SK-N-SH (cell line): ENCODE data around the gene KRTAP5-8. TPM values are rescaled to one million over a fixed set of nuclear protein-coding genes. Genes with fewer than 3 reads are reported as not detected.

Experiments
- CTCF ChIA-PET: fragments of 300-600, 350-600 bp; formaldehyde crosslinking; extraction: SDS; loops from one replicate; lab custom pipeline; 2021; lab: Yijun Ruan, JAX
- POLR2A ChIA-PET: fragments of 350-600 bp; sonication (Branson Sonifier 250); formaldehyde crosslinking; extraction: SDS; loops from one replicate; lab custom pipeline; 2020; ENCODE audit warnings: antibody characterized with exemption, inconsistent platforms; lab: Yijun Ruan, JAX
- DNase-seq: peaks from one replicate; pipeline ENCODE4 v3.0.0; 2012
- H2AFZ ChIP-seq: fragments of 200-600 bp; sonication (generic); 2 replicates; pipeline ENCODE4 v1.8.1; 2016; ENCODE audit warnings: antibody characterized with exemption, mild to moderate bottlenecking, low read depth
- H3F3A ChIP-seq: fragments of 200-600 bp; sonication (generic); replicated peaks from 2 replicates; pipeline ENCODE3; 2016; ENCODE audit warnings: antibody characterized with exemption, mild to moderate bottlenecking; ENCODE audit not compliant: insufficient read depth
- H3K27ac ChIP-seq, 2 experiments: fragments of 200-500 bp in 1 of 2; fragments of 200-600 bp in 1 of 2; sonication (Bioruptor generic) in 1 of 2; sonication (generic), shearing (Covaris generic) in 1 of 2; 2 replicates each; pipeline versions ENCODE4 v1.5.1 to v1.6.1; 2014 to 2016; ENCODE audit warnings: low read depth in 2 of 2, inconsistent platforms in 1 of 2, low read length in 1 of 2, mild to moderate bottlenecking in 1 of 2, mixed read lengths in 1 of 2
- H3K27me3 ChIP-seq: fragments of 200-600 bp; sonication (generic), shearing (Covaris generic); 2 replicates; pipeline ENCODE4 v1.6.1; 2016; ENCODE audit warnings: mixed run types; ENCODE audit not compliant: insufficient read depth
- H3K36me3 ChIP-seq, 2 experiments: fragments of 200-500 bp in 1 of 2; fragments of 200-600 bp in 1 of 2; sonication (Bioruptor generic) in 1 of 2; sonication (generic) in 1 of 2; replicated peaks in 1 of 2; 2 replicates each; pipeline versions ENCODE3 to v1.5.1; 2014 to 2016; ENCODE audit warnings: low read length in 1 of 2, mild to moderate bottlenecking in 1 of 2; ENCODE audit not compliant: insufficient read depth in 2 of 2, control insufficient read depth in 1 of 2
- H3K4me1 ChIP-seq, 2 experiments: fragments of 200-500 bp in 1 of 2; fragments of 200-600 bp in 1 of 2; sonication (Bioruptor generic) in 1 of 2; sonication (generic), shearing (Covaris generic) in 1 of 2; 2 replicates each; pipeline versions ENCODE4 v1.5.1 to v1.6.1; 2014 to 2016; ENCODE audit warnings: low read depth in 1 of 2, low read length in 1 of 2, mixed run types in 1 of 2; ENCODE audit not compliant: insufficient read depth in 2 of 2, control insufficient read depth in 1 of 2
- H3K4me2 ChIP-seq: fragments of 200-600 bp; sonication (generic), shearing (Covaris generic); 2 replicates; pipeline ENCODE4 v1.6.1; 2017; ENCODE audit warnings: mixed run types
- H3K4me3 ChIP-seq, 2 experiments: fragments of 200-500 bp in 1 of 2; fragments of 200-600 bp in 1 of 2; sonication (Bioruptor generic) in 1 of 2; sonication (generic), shearing (Covaris generic) in 1 of 2; 2 replicates each; pipeline versions ENCODE4 v1.5.1 to v1.8.1; 2014 to 2016; ENCODE audit warnings: low read depth in 2 of 2, inconsistent platforms in 1 of 2, low read length in 1 of 2, mild to moderate bottlenecking in 1 of 2, mixed read lengths in 1 of 2, moderate library complexity in 1 of 2
- H3K79me2 ChIP-seq: fragments of 200-600 bp; sonication (generic); 2 replicates; pipeline ENCODE4 v1.8.1; 2017; ENCODE audit warnings: mild to moderate bottlenecking; ENCODE audit not compliant: insufficient read depth
- H3K9ac ChIP-seq: fragments of 200-600 bp; sonication (generic); 2 replicates; pipeline ENCODE4 v1.6.1; 2017; ENCODE audit warnings: mixed run types
- H3K9me2 ChIP-seq: fragments of 200-600 bp; sonication (generic); 2 replicates; pipeline ENCODE4 v1.6.1; 2017; ENCODE audit warnings: mixed run types
- H3K9me3 ChIP-seq: fragments of 200-600 bp; sonication (generic); 2 replicates; pipeline ENCODE4 v1.6.1; 2017; ENCODE audit warnings: mixed run types, mild to moderate bottlenecking, moderate library complexity
- H4K20me1 ChIP-seq: fragments of 200-600 bp; sonication (generic); 2 replicates; pipeline ENCODE4 v1.6.1; 2017; ENCODE audit warnings: mild to moderate bottlenecking, mixed run types; ENCODE audit not compliant: insufficient read depth
- CHD2 ChIP-seq: fragments of 150-350 bp; IDR thresholded peaks from 2 replicates; pipeline ENCODE4 v1.6.1; 2018; ENCODE audit warnings: low read length; ENCODE audit not compliant: partially characterized antibody
- ELF1 ChIP-seq: IDR thresholded peaks from 2 replicates; pipeline ENCODE4 v1.4.0; 2012
- EZH2phosphoT487 ChIP-seq: fragments of 200-600 bp; sonication (generic); IDR thresholded peaks from 2 replicates; pipeline ENCODE4 v1.6.1; 2017; ENCODE audit warnings: low read depth, mixed run types, mild to moderate bottlenecking, antibody characterized with exemption, moderate library complexity, borderline replicate concordance
- FOSL2 ChIP-seq: IDR thresholded peaks from 2 replicates; pipeline ENCODE4 v1.4.0; 2012; ENCODE audit warnings: low read depth, mild to moderate bottlenecking, moderate library complexity, borderline replicate concordance
- GATA2 ChIP-seq: sonication (generic); formaldehyde crosslinking; IDR thresholded peaks from 2 replicates; pipeline ENCODE4 v1.5.0; 2020; ENCODE audit warnings: mild to moderate bottlenecking, missing genetic modification reagents
- IRF3 ChIP-seq: fragments of 150-350 bp; IDR thresholded peaks from 2 replicates; pipeline ENCODE4 v1.6.1; 2016; ENCODE audit warnings: mild to moderate bottlenecking, low read depth, low read length
- JUND ChIP-seq: IDR thresholded peaks from 2 replicates; pipeline ENCODE4 v1.4.0; 2012
- MEF2A ChIP-seq: IDR thresholded peaks from 2 replicates; pipeline ENCODE4 v1.4.0; 2012; ENCODE audit warnings: low read depth, borderline replicate concordance
- MXI1 ChIP-seq: IDR thresholded peaks from 2 replicates; pipeline ENCODE4 v1.6.1; 2012; ENCODE audit warnings: mild to moderate bottlenecking, low read depth, low read length, improper control_type of control experiment
- NFIC ChIP-seq: IDR thresholded peaks from 2 replicates; pipeline ENCODE4 v1.4.0; 2012; ENCODE audit warnings: borderline replicate concordance
- PBX3 ChIP-seq: IDR thresholded peaks from 2 replicates; pipeline ENCODE4; 2012
- TAF1 ChIP-seq: IDR thresholded peaks from 2 replicates; pipeline ENCODE4 v1.6.1; 2012; ENCODE audit warnings: low read depth, mild to moderate bottlenecking, low read length, moderate library complexity, borderline replicate concordance
- TCF12 ChIP-seq: IDR thresholded peaks from 2 replicates; pipeline ENCODE4 v1.4.0; 2012
- TEAD4 ChIP-seq: IDR thresholded peaks from 2 replicates; pipeline ENCODE4 v1.4.0; 2012; ENCODE audit warnings: mild to moderate bottlenecking, borderline replicate concordance; ENCODE audit not compliant: insufficient read depth
- ZBTB33 ChIP-seq: IDR thresholded peaks from 2 replicates; pipeline ENCODE4 v1.4.0; 2012; ENCODE audit warnings: low read depth, borderline replicate concordance
- WGBS: methylation state at CpG from one replicate; pipeline ENCODE4 v1.1.6; 2017; ENCODE audit warnings: low lambda C conversion rate; 5-methylcytosine and 5-hydroxymethylcytosine counted together
- polyA plus RNA-seq, 3 experiments: library from polyadenylated mRNA; depleted of rRNA; stranded (reverse); fragments of >200 nt; gene quantifications; 2 replicates each; pipeline ENCODE4 v1.2.3, GENCODE V29; 2012
- TF ChIP-seq, protein P1 (sequence below): IDR thresholded peaks from 2 replicates; pipeline ENCODE4 v1.6.1; 2012; ENCODE audit warnings: mild to moderate bottlenecking, low read depth, low read length, moderate library complexity

KRTAP5-8 gene
- polyA plus RNA-seq, 1 of the 3 experiments (the other 2 are of a cell fraction): not detected

DNA sequence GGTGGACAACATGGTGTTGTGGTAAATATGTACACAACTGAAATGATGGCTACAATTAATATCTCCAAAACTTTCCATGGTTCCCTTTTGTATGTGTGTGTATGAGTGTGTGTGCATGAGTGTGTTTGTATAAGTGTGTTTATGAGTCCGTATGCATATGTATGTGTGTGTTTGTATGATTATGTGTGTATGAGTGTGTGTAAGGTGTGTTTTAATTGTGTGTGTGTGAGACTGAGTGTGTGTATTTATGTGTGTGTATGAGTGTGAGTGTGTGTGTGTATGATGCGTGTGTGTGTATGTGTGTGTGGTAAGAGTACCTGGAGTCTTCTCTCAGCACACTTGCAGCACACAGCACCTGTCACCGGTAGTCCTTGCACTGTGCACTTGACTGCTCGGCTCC lies 18.2 kb downstream of the KRTAP5-8 start:
- Histone ChIP-seq H3K79me2 (no peaks in the 10 kb centered on the region), H3K4me1 (no peaks in the 10 kb centered on the region), H3K9ac (no peak overlapping the region), H3K27me3 (no peaks in the 10 kb centered on the region), H3K9me2 (no peaks in the 10 kb centered on the region), H3K36me3 (no peaks in the 10 kb centered on the region), H3F3A (no peaks in the 10 kb centered on the region), H2AFZ (no peak overlapping the region), H3K9me3 (no peaks in the 10 kb centered on the region)
- POLR2A ChIA-PET: no interaction called here
- CTCF ChIA-PET: interaction anchor here (1.0 to 2.1 kb wide), 2 partner anchors 13 to 24 kb away, joined by 3 to 9 read pairs; no protein-coding TSS in a partner anchor
- no peak for TF ChIP-seq TEAD4
- no peak for TF ChIP-seq TCF12
- no peak for TF ChIP-seq GATA2 (CRISPR knock-in tag)
- no peak for TF ChIP-seq CHD2
- no peak for TF ChIP-seq FOSL2
- no peak for TF ChIP-seq ZBTB33
- TF ChIP-seq NFIC: no peak
- TF ChIP-seq, all 33 proteins: peak for 0
- Histone ChIP-seq H4K20me1 (no peaks in the 10 kb centered on the region), H3K27ac (no peak overlapping the region), H3K4me2 (no peak overlapping the region), H3K4me3 (no peak overlapping the region)
- 45% methylated on average over 4 of the region's 4 CpGs for WGBS
- no peak for DNase-seq

GRCh38 chr11:71557257-71557656 lies 19.4 kb downstream of the KRTAP5-8 start:
- no peak for DNase-seq
- POLR2A ChIA-PET: no interaction called here
- no peak overlapping the region for H3K4me3 ChIP-seq

More at GRCh38 chr11:71557257-71557656, 19.4 kb downstream of the KRTAP5-8 start:
- Histone ChIP-seq H3K9me3 (no peaks in the 10 kb centered on the region), H4K20me1 (no peaks in the 10 kb centered on the region), H3K4me1 (no peaks in the 10 kb centered on the region), H3K36me3 (no peaks in the 10 kb centered on the region), H3F3A (no peaks in the 10 kb centered on the region), H3K79me2 (no peaks in the 10 kb centered on the region), H3K27ac (no peak overlapping the region), H2AFZ (no peak overlapping the region), H3K27me3 (no peaks in the 10 kb centered on the region), H3K4me2 (no peak overlapping the region), H3K9me2 (no peaks in the 10 kb centered on the region), H3K9ac (no peak overlapping the region)
- TF ChIP-seq GATA2 (CRISPR knock-in tag) (no peak), TAF1 (no peak), EZH2phosphoT487 (no peak), IRF3 (no peak), PBX3 (no peak), MEF2A (no peak), MXI1 (no peak), JUND (no peak), ZBTB33 (no peak), ELF1 (no peak)
- TF ChIP-seq, protein P1, sequence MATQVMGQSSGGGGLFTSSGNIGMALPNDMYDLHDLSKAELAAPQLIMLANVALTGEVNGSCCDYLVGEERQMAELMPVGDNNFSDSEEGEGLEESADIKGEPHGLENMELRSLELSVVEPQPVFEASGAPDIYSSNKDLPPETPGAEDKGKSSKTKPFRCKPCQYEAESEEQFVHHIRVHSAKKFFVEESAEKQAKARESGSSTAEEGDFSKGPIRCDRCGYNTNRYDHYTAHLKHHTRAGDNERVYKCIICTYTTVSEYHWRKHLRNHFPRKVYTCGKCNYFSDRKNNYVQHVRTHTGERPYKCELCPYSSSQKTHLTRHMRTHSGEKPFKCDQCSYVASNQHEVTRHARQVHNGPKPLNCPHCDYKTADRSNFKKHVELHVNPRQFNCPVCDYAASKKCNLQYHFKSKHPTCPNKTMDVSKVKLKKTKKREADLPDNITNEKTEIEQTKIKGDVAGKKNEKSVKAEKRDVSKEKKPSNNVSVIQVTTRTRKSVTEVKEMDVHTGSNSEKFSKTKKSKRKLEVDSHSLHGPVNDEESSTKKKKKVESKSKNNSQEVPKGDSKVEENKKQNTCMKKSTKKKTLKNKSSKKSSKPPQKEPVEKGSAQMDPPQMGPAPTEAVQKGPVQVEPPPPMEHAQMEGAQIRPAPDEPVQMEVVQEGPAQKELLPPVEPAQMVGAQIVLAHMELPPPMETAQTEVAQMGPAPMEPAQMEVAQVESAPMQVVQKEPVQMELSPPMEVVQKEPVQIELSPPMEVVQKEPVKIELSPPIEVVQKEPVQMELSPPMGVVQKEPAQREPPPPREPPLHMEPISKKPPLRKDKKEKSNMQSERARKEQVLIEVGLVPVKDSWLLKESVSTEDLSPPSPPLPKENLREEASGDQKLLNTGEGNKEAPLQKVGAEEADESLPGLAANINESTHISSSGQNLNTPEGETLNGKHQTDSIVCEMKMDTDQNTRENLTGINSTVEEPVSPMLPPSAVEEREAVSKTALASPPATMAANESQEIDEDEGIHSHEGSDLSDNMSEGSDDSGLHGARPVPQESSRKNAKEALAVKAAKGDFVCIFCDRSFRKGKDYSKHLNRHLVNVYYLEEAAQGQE: no peak
- CTCF ChIA-PET: interaction anchor here (2.1 kb wide), 1 partner anchor 23 kb away, joined by 9 read pairs; no protein-coding TSS in a partner anchor
